Measurements from ENCODE around the gene MGAT3. TPM values are rescaled to one million over a fixed set of nuclear protein-coding genes. Genes with fewer than 3 reads are reported as not detected.

Gene MGAT3
- total RNA-seq, 1 experiment from 2014 or later: 5.0 TPM

- H4K5ac ChIP-seq (ENCODE audit: insufficient read length, low read depth, low read length): no peak overlapping the region
- no peak overlapping the region for H3K4me2 ChIP-seq (ENCODE audit: insufficient read depth, insufficient read length, low read length)
- no peaks in the 10 kb centered on the region for H3K79me1 ChIP-seq (ENCODE audit: insufficient read depth, low read depth, low read length, poor library complexity, severe bottlenecking)
- H2BK12ac ChIP-seq (ENCODE audit: insufficient read length, low read depth, low read length): no peak overlapping the region
- H3K4me1 Mint-ChIP-seq: peaks cover 35 to 46% of the 10 kb centered on the region in 2 experiments
- H3K4me3 Mint-ChIP-seq: peak overlapping the region in 1 of 2 experiments; percentile 42; a peak in 1 of 5 replicates
- H3K9me3 ChIP-seq (ENCODE audit: control insufficient read depth, low read depth, low read length): no peaks in the 10 kb centered on the region
- H3K23me2 ChIP-seq (ENCODE audit: insufficient read length, low read depth, low read length, poor library complexity, severe bottlenecking): no peaks in the 10 kb centered on the region
- H3K79me2 ChIP-seq (ENCODE audit: insufficient read depth, low read length): no peaks in the 10 kb centered on the region
- no peak overlapping the region for H3K18ac ChIP-seq (ENCODE audit: insufficient read length, low read depth, low read length)
- no peak overlapping the region for H3K4ac ChIP-seq (ENCODE audit: low read depth, low read length)
- H2AK5ac ChIP-seq (ENCODE audit: insufficient read length, low read length): no peak overlapping the region
- no peak overlapping the region for H2BK5ac ChIP-seq (ENCODE audit: insufficient read length, low read length)
- H2BK20ac ChIP-seq (ENCODE audit: low read depth, low read length, poor library complexity, severe bottlenecking): no peak overlapping the region
- no peaks in the 10 kb centered on the region for H3K27me3 Mint-ChIP-seq (ENCODE audit: low read depth)
- WGBS (ENCODE audit: extremely low coverage, insufficient read length, low lambda C conversion rate): no CpG with 5 or more reads among the region's 10 CpGs
- no peak overlapping the region for H2BK120ac ChIP-seq (ENCODE audit: low read depth, low read length, poor library complexity, severe bottlenecking)
- peak overlapping the region; percentile 59; the same call in 1 of the 2 replicates for H3K14ac ChIP-seq (ENCODE audit: insufficient read depth, low read length)
- H3K27me3 ChIP-seq (ENCODE audit: insufficient read depth, low read length): no peaks in the 10 kb centered on the region
- peak; percentile 58; the same call in 1 of the 3 replicates for TF ChIP-seq CTCF (conservative IDR thresholded peaks at IDR 0.05)
- H3K56ac ChIP-seq (ENCODE audit: insufficient read length, low read depth, low read length): no peak overlapping the region
- H3K36me3 Mint-ChIP-seq (ENCODE audit: insufficient read depth in 1 of 3, low read depth in 3 of 3): peaks cover 7 to 46% (median 45%) of the 10 kb centered on the region in 3 experiments; a peak in 6 of 7 replicates
- no peak overlapping the region for H3T11ph ChIP-seq (ENCODE audit: low read length)
- H3K27ac Mint-ChIP-seq: peak overlapping the region; percentile 70 to 83 (median 81); a peak in 4 of 7 replicates
- no peak overlapping the region for H4K91ac ChIP-seq (ENCODE audit: insufficient read length, low read depth, low read length)
- peak; percentile 94 for DNase-seq
- no peak overlapping the region for H4K8ac ChIP-seq (replicated peaks; ENCODE audit: insufficient read length, low read depth, low read length)
- no peak overlapping the region for H3K9ac ChIP-seq (ENCODE audit: extremely low read depth, insufficient read length, low read length)
- no peak overlapping the region for H3K27ac ChIP-seq (ENCODE audit: insufficient read length, low read depth, low read length)
- H4K20me1 ChIP-seq (ENCODE audit: control insufficient read depth, insufficient read depth, insufficient read length): no peaks in the 10 kb centered on the region
- no peak overlapping the region for H2BK15ac ChIP-seq (ENCODE audit: low read depth, low read length)
- H2AFZ ChIP-seq (ENCODE audit: low read length): no peak overlapping the region
- H3K4me1 ChIP-seq (ENCODE audit: insufficient read depth, low read length): peaks cover 11% of the 10 kb centered on the region; the same call in 1 of the 2 replicates
- no peak overlapping the region for H3K23ac ChIP-seq (ENCODE audit: insufficient read length, low read depth, low read length)
- no peaks in the 10 kb centered on the region for H3K9me3 Mint-ChIP-seq
These were observed 28.2 kb upstream of the MGAT3 start for GRCh38 chr22:39428597-39429071.

Data from H9 (cell line).